MM.1S (cell line): ENCODE results near the gene XRCC5.

Experiments
- DNase-seq: peaks from one replicate; pipeline ENCODE4 v3.0.0-alpha.2; 2015
- H2AFZ ChIP-seq: fragments of 300-600 bp; sonication (generic); 2 replicates; pipeline ENCODE4 v1.6.0; 2016; ENCODE audit warnings: antibody characterized with exemption, low read length
- H3F3A ChIP-seq: fragments of 300-600 bp; sonication (generic); 2 replicates; pipeline ENCODE4 v1.6.1; 2016; ENCODE audit warnings: mild to moderate bottlenecking, antibody characterized with exemption, low read length, moderate library complexity, mixed read lengths; ENCODE audit not compliant: insufficient read depth
- H3K27ac ChIP-seq: fragments of 300-600 bp; sonication (generic); 2 replicates; pipeline ENCODE4 v1.5.1; 2016; ENCODE audit warnings: mild to moderate bottlenecking, low read length
- H3K27me3 ChIP-seq: fragments of 300-600 bp; sonication (generic); replicated peaks from 2 replicates; pipeline ENCODE4 v1.6.0; 2016; ENCODE audit warnings: low read length; ENCODE audit not compliant: insufficient read depth
- H3K36me3 ChIP-seq: fragments of 300-600 bp; sonication (generic); replicated peaks from 2 replicates; pipeline ENCODE4 v1.6.1; 2016; ENCODE audit warnings: mild to moderate bottlenecking, low read length, mixed read lengths; ENCODE audit not compliant: insufficient read depth
- H3K4me1 ChIP-seq: fragments of 300-600 bp; sonication (generic); 2 replicates; pipeline ENCODE4 v1.6.1; 2016; ENCODE audit warnings: low read length, mixed read lengths
- H3K4me2 ChIP-seq: fragments of 300-600 bp; sonication (generic); 2 replicates; pipeline ENCODE4 v1.6.0; 2016; ENCODE audit warnings: low read depth, low read length
- H3K4me3 ChIP-seq: fragments of 300-600 bp; sonication (generic); 2 replicates; pipeline ENCODE4 v1.5.1; 2016; ENCODE audit warnings: low read length, mixed read lengths
- H3K79me2 ChIP-seq: fragments of 300-600 bp; sonication (generic); 2 replicates; pipeline ENCODE4 v1.6.1; 2016; ENCODE audit warnings: mixed run types, low read length, mixed read lengths
- H3K9ac ChIP-seq: fragments of 300-600 bp; sonication (generic); 2 replicates; pipeline ENCODE4 v1.6.1; 2016; ENCODE audit warnings: low read length, mixed read lengths
- H3K9me2 ChIP-seq: fragments of 300-600 bp; sonication (generic); replicated peaks from 2 replicates; pipeline ENCODE4 v1.6.1; 2016; ENCODE audit warnings: mild to moderate bottlenecking, low read length, mixed read lengths; ENCODE audit not compliant: insufficient read depth
- H3K9me3 ChIP-seq: fragments of 300-600 bp; sonication (generic); replicated peaks from 2 replicates; pipeline ENCODE4 v1.6.1; 2016; ENCODE audit warnings: mild to moderate bottlenecking, low read length, mixed read lengths; ENCODE audit not compliant: insufficient read depth
- H4K20me1 ChIP-seq: fragments of 300-600 bp; sonication (generic); 2 replicates; pipeline ENCODE4 v1.6.1; 2016; ENCODE audit warnings: mild to moderate bottlenecking, low read length, moderate library complexity, mixed read lengths; ENCODE audit not compliant: insufficient read depth
- EZH2 ChIP-seq: fragments of 300-600 bp; sonication (generic); optimal IDR thresholded peaks from 2 replicates; pipeline ENCODE3; 2017; ENCODE audit warnings: low read depth, mild to moderate bottlenecking, antibody characterized with exemption, low read length, mixed read lengths
- EZH2phosphoT487 ChIP-seq: fragments of 300-600 bp; sonication (generic); IDR thresholded peaks from 2 replicates; pipeline ENCODE4 v1.6.1; 2018; ENCODE audit warnings: antibody characterized with exemption, low read length
- TF ChIP-seq, protein P1 (sequence below): fragments of 300-600 bp; sonication (generic); IDR thresholded peaks from 2 replicates; pipeline ENCODE4 v1.5.1; 2016; ENCODE audit warnings: antibody characterized with exemption, low read length, mixed read lengths

Gene XRCC5

DNA sequence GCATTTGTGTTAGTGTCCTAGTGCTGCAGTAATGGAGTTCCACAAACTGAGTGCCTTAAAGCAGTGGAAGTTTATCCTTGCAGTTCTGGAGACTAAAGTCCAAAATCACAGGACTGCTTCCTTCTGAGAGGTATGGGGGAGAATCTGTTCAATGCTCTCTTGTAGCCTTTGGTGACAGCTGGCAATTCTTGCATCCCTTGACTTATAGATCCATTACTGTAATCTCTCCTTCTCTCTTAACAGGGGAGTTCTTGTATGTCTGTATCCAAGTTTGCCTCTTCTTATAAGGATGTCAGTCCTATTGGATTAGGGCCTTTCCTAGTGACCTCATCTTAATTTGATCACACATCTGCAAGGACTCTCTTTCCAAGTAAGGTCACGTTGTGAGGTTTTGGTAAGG lies 69.9 kb downstream of the XRCC5 start:
- Histone ChIP-seq H3K9me2 (no peaks in the 10 kb centered on the region), H3K27me3 (no peaks in the 10 kb centered on the region), H3K4me3 (no peak overlapping the region), H3K4me2 (no peak overlapping the region), H3K4me1 (no peaks in the 10 kb centered on the region), H3K36me3 (peaks cover 23% of the 10 kb centered on the region), H3K9me3 (no peaks in the 10 kb centered on the region), H3K27ac (no peak overlapping the region), H2AFZ (no peak overlapping the region), H3K79me2 (peaks cover 100% of the 10 kb centered on the region), H3K9ac (no peak overlapping the region), H4K20me1 (0 out of 2 replicates have a peak, but pooled peaks cover 4% of the 10 kb centered on the region), H3F3A (0 out of 2 replicates have a peak, but pooled peaks cover 3% of the 10 kb centered on the region)
- TF ChIP-seq EZH2phosphoT487 (no peak), EZH2 (no peak)
- TF ChIP-seq, protein P1, sequence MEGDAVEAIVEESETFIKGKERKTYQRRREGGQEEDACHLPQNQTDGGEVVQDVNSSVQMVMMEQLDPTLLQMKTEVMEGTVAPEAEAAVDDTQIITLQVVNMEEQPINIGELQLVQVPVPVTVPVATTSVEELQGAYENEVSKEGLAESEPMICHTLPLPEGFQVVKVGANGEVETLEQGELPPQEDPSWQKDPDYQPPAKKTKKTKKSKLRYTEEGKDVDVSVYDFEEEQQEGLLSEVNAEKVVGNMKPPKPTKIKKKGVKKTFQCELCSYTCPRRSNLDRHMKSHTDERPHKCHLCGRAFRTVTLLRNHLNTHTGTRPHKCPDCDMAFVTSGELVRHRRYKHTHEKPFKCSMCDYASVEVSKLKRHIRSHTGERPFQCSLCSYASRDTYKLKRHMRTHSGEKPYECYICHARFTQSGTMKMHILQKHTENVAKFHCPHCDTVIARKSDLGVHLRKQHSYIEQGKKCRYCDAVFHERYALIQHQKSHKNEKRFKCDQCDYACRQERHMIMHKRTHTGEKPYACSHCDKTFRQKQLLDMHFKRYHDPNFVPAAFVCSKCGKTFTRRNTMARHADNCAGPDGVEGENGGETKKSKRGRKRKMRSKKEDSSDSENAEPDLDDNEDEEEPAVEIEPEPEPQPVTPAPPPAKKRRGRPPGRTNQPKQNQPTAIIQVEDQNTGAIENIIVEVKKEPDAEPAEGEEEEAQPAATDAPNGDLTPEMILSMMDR = no peak
- DNase-seq = no peak

DNA sequence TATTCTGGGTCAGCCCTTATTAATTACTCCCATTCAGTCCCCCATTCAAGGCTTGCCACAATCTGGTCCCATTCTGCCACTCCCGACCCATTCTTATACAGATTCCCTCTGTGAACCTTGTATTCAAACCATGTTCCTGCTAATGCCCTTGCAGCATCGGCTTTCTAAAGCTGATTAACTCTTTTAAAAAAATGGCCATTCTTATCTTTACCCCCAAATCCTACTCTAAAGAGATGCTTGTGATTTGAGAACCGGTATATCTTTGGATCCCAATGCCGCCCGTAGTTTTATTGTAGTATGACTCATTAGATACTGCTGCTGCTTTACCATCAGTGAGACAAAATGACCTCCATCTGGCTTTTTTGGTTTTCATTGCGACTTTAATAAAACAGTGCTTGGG lies 72.2 kb downstream of the XRCC5 start:
- Histone ChIP-seq H3K36me3 (peaks cover 23% of the 10 kb centered on the region), H4K20me1 (0 out of 2 replicates have a peak, but pooled peaks cover 4% of the 10 kb centered on the region), H3K4me3 (no peak overlapping the region), H3K4me2 (no peak overlapping the region), H2AFZ (no peak overlapping the region), H3K27me3 (no peaks in the 10 kb centered on the region), H3K9ac (no peak overlapping the region), H3K4me1 (no peaks in the 10 kb centered on the region), H3F3A (0 out of 2 replicates have a peak, but pooled peaks cover 3% of the 10 kb centered on the region), H3K79me2 (peaks cover 100% of the 10 kb centered on the region), H3K27ac (no peak overlapping the region), H3K9me2 (no peaks in the 10 kb centered on the region), H3K9me3 (no peaks in the 10 kb centered on the region)
- no peak for TF ChIP-seq EZH2phosphoT487
- no peak for TF ChIP-seq EZH2
- TF ChIP-seq, protein P1 = no peak
- no peak for DNase-seq

DNA sequence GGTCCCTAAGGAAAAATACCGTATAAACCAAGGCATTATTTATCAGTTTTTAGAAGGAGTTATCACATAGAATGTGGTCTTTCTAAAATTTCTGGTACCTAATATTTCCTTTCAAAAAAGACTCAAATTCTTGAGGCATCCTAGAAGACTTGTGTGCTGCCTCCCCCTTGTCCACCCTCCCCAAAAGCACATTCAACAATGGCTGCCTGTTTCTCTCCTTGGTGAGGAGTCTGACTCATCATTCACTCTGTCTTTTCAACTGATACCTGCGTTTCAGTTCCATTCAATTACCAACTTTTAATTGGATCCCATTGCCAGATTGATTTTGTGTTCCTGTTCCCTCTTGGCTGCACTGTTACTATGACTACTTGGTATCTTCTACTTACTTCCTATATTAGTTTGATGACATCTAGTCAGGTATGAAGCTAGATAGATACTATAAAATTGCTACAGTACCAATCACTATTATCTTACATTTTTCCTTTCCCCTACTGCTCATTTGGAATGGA lies 72.9 kb downstream of the XRCC5 start:
- H3K27ac ChIP-seq = no peak overlapping the region
- no peak overlapping the region for H2AFZ ChIP-seq
- no peaks in the 10 kb centered on the region for H3K4me1 ChIP-seq
- H3K4me3 ChIP-seq = no peak overlapping the region
- no peaks in the 10 kb centered on the region for H3K9me2 ChIP-seq
- H3K27me3 ChIP-seq = no peaks in the 10 kb centered on the region
- no peak overlapping the region for H3K9ac ChIP-seq
- H4K20me1 ChIP-seq = 0 out of 2 replicates have a peak, but pooled peaks cover 4% of the 10 kb centered on the region
- no peak overlapping the region for H3K4me2 ChIP-seq
- H3F3A ChIP-seq = peaks cover 3% of the 10 kb centered on the region; the same call in 1 of the 2 replicates
- no peak for DNase-seq
- TF ChIP-seq, protein P1 = no peak
- TF ChIP-seq EZH2 (no peak), EZH2phosphoT487 (no peak)
- H3K9me3 ChIP-seq = no peaks in the 10 kb centered on the region
- peaks cover 100% of the 10 kb centered on the region for H3K79me2 ChIP-seq
- peaks cover 23% of the 10 kb centered on the region for H3K36me3 ChIP-seq
